ENCODE data around the gene TMEM86A. TPM values are rescaled to one million over a fixed set of nuclear protein-coding genes. Genes with fewer than 3 reads are reported as not detected.

Gene TMEM86A
- total RNA-seq, 1 experiment from 2014 or later = 0.30 TPM

GRCh38 chr11:18720808-18721560, 22.4 kb downstream of the TMEM86A start:
- H3K27ac Mint-ChIP-seq (ENCODE audit: low read depth, unreplicated experiment) = no peak overlapping the region
- intact Hi-C loops (cut with micrococcal nuclease) = no loop called here
- H3K36me3 Mint-ChIP-seq (ENCODE audit: insufficient read depth, unreplicated experiment) = peaks cover 6% of the 10 kb centered on the region
- no peak overlapping the region for H3K4me3 Mint-ChIP-seq (ENCODE audit: unreplicated experiment)
- no peaks in the 10 kb centered on the region for H3K4me1 Mint-ChIP-seq (ENCODE audit: insufficient read depth, unreplicated experiment)
- POLR2A ChIA-PET = interaction anchor here (1.1 kb wide), 1 partner anchor 87 kb away, joined by 6 read pairs; no protein-coding TSS in a partner anchor
- no peaks in the 10 kb centered on the region for H3K9me3 Mint-ChIP-seq (ENCODE audit: unreplicated experiment)
- CTCF ChIA-PET = interaction anchor here (0.5 to 4.4 kb wide), 7 partner anchors 10 to 833 kb away, joined by 3 to 30 read pairs (median 3); no protein-coding TSS in a partner anchor
- DNase-seq (ENCODE audit: unreplicated experiment) = no peak
- BruUV-seq (replicated peaks) = no TSS peak
- no peak for TF ChIP-seq CTCF (IDR thresholded peaks at IDR 0.05; ENCODE audit: unreplicated experiment)
- H3K27me3 Mint-ChIP-seq (ENCODE audit: insufficient read depth, unreplicated experiment) = peaks cover 37% of the 10 kb centered on the region

DNA sequence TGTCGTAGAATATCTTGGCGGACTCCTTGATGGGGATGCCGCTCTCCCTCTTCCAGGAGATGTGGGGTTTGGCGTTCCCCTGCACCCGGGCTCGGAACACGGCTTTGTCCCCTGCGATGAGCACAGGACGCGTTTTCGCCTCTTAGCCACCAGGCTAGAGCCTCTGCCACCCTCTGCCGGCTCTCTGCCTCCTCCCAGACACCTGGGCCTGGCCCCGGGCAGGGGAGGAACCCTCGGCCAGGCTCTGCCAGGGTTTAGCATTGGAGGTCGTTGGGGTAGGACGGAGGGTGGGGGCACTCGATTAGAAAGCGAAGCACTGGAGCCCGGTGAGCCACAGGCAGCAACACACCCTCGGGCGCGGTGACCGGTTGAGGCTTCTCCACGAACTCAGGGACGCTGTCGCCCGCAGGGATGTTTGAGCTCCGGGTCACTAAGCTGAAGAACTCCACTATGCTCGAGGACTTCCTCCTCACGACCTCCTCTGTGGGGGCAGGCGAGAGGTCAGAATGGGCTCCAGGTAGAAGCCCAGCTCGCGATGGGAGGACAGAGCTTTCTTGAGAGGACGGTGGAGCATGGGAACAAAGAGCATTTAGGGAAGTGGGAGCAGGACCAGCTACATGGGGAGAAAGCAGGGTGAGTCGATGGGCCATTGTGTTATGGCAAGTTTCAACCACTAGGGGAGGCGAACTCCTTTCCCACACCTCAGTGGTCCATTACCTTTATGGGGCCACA, 23.1 kb downstream of the TMEM86A start:
- ChIA-PET POLR2A (no interaction called here), CTCF (interaction anchor here (0.6 to 3.1 kb wide), 7 partner anchors 9 to 1377 kb away, joined by 3 to 30 read pairs (median 3); no protein-coding TSS in a partner anchor)
- peak overlapping the region; percentile 64 for H3K4me3 Mint-ChIP-seq (ENCODE audit: unreplicated experiment)
- no peak overlapping the region for H3K27ac Mint-ChIP-seq (ENCODE audit: low read depth, unreplicated experiment)
- peak; percentile 58 for TF ChIP-seq CTCF (IDR thresholded peaks at IDR 0.05; ENCODE audit: unreplicated experiment)
- H3K36me3 Mint-ChIP-seq (ENCODE audit: insufficient read depth, unreplicated experiment) = peaks cover 6% of the 10 kb centered on the region
- no TSS peak for BruUV-seq (replicated peaks)
- no peaks in the 10 kb centered on the region for H3K4me1 Mint-ChIP-seq (ENCODE audit: insufficient read depth, unreplicated experiment)
- intact Hi-C loops (cut with micrococcal nuclease) = no loop called here
- H3K9me3 Mint-ChIP-seq (ENCODE audit: unreplicated experiment) = no peaks in the 10 kb centered on the region
- peak; percentile 37 for DNase-seq (ENCODE audit: unreplicated experiment)
- H3K27me3 Mint-ChIP-seq (ENCODE audit: insufficient read depth, unreplicated experiment) = peaks cover 30% of the 10 kb centered on the region

- H3K36me3 Mint-ChIP-seq (ENCODE audit: insufficient read depth, unreplicated experiment) = peaks cover 6% of the 10 kb centered on the region
- intact Hi-C loops (cut with micrococcal nuclease) = no loop called here
Measured at GRCh38 chr11:18722293-18722637, 23.7 kb downstream of the TMEM86A start.

More at GRCh38 chr11:18722293-18722637, 23.7 kb downstream of the TMEM86A start:
- Mint-ChIP-seq H3K4me1 (ENCODE audit: insufficient read depth, unreplicated experiment) (no peaks in the 10 kb centered on the region), H3K4me3 (ENCODE audit: unreplicated experiment) (no peak overlapping the region), H3K27ac (ENCODE audit: low read depth, unreplicated experiment) (no peak overlapping the region), H3K27me3 (ENCODE audit: insufficient read depth, unreplicated experiment) (peaks cover 27% of the 10 kb centered on the region), H3K9me3 (ENCODE audit: unreplicated experiment) (no peaks in the 10 kb centered on the region)
- DNase-seq (ENCODE audit: unreplicated experiment) = no peak
- ChIA-PET POLR2A (no interaction called here), CTCF (interaction anchor here (0.6 to 3.1 kb wide), 5 partner anchors 9 to 1376 kb away, joined by 3 to 30 read pairs (median 3); no protein-coding TSS in a partner anchor)
- BruUV-seq (replicated peaks) = no TSS peak
- TF ChIP-seq CTCF (IDR thresholded peaks at IDR 0.05; ENCODE audit: unreplicated experiment) = no peak
